Panc1 (cell line): ENCODE results near the gene SIK3. TPM values are rescaled to one million over a fixed set of nuclear protein-coding genes. Genes with fewer than 3 reads are reported as not detected.

Source experiments
- ATAC-seq: fragments of 200-7000 bp; cut with Tn5 transposase; 2 replicates; pipeline ENCODE4 v1.9.1; 2020; ENCODE audit warnings: mild to moderate bottlenecking, moderate library complexity
- BruUV-seq: library from RNA; stranded (reverse); fragments of 400-500 nt; replicated peaks from 2 replicates; lab custom pipeline; 2021; lab: Mats Ljungman, UMichigan
- CTCF ChIA-PET: fragments of 300-600 bp; sonication (Branson Sonifier 250); formaldehyde crosslinking; loops from one replicate; lab custom pipeline; 2022; ENCODE audit warnings: antibody characterized with exemption; lab: Charles Lee
- POLR2A ChIA-PET: fragments of 300-600 bp; sonication (Branson Sonifier 250); formaldehyde crosslinking; loops from one replicate; lab custom pipeline; 2022; ENCODE audit warnings: antibody characterized with exemption; lab: Charles Lee
- DNase-seq: peaks from one replicate; pipeline ENCODE4 v3.0.0-alpha.2; 2010; ENCODE audit warnings: low read depth, low spot score
- H3K27ac ChIP-seq: 2 replicates; pipeline ENCODE4 v1.5.1; 2011; ENCODE audit warnings: mild to moderate bottlenecking, low read length, inconsistent platforms
- H3K27me3 ChIP-seq: fragments of 200-500 bp; sonication (Bioruptor generic); 2 replicates; pipeline ENCODE4 v1.6.0; 2014; ENCODE audit warnings: low read length, inconsistent platforms; ENCODE audit not compliant: control insufficient read depth, insufficient read depth
- H3K36me3 ChIP-seq: fragments of 200-500 bp; sonication (Bioruptor generic); 2 replicates; pipeline ENCODE4 v1.5.1; 2014; ENCODE audit warnings: inconsistent platforms, mild to moderate bottlenecking, low read length, moderate library complexity; ENCODE audit not compliant: control insufficient read depth, insufficient read depth
- H3K4me1 ChIP-seq: 2 replicates; pipeline ENCODE4 v1.5.1; 2011; ENCODE audit warnings: inconsistent platforms, mild to moderate bottlenecking, low read length, moderate library complexity; ENCODE audit not compliant: control insufficient read depth, insufficient read depth
- H3K4me3 ChIP-seq, 2 experiments: 2 replicates each; pipeline ENCODE4 v1.5.1; 2011 to 2012; ENCODE audit warnings: low read depth in 2 of 2, low read length in 2 of 2, mild to moderate bottlenecking in 2 of 2, inconsistent platforms in 1 of 2, moderate library complexity in 1 of 2
- H3K9me3 ChIP-seq: fragments of 200-500 bp; sonication (Bioruptor generic); 2 replicates; pipeline ENCODE4 v1.5.1; 2014; ENCODE audit warnings: low read depth, mild to moderate bottlenecking, inconsistent platforms, low read length, moderate library complexity; ENCODE audit not compliant: control insufficient read depth, insufficient read depth
- POLR2AphosphoS5 ChIP-seq: IDR thresholded peaks from 2 replicates; pipeline ENCODE4 v1.6.1; 2012; ENCODE audit warnings: mild to moderate bottlenecking, low read depth, low read length, moderate library complexity
- SIN3A ChIP-seq: IDR thresholded peaks from 2 replicates; pipeline ENCODE4 v1.6.1; 2012; ENCODE audit warnings: low read depth, mild to moderate bottlenecking, low read length, moderate library complexity, borderline replicate concordance; ENCODE audit not compliant: insufficient read depth
- TCF7L2 ChIP-seq: IDR thresholded peaks from 2 replicates; pipeline ENCODE4 v1.6.1; 2011; ENCODE audit warnings: mild to moderate bottlenecking, low read depth, low read length, inconsistent platforms
- in situ Hi-C: cut with HindIII; loops from 2 replicates; pipeline ENCODE4 v1.10.0; 2016; ENCODE audit warnings: low sequenced_read_pairs, low pct_unique_long_range_greater_than_20kb
- intact Hi-C: fragments of 100-400 bp; cut with micrococcal nuclease; formaldehyde crosslinking; loops from one replicate; pipeline ENCODE4 v1.10.0; 2022; ENCODE audit not compliant: unreplicated experiment
- total RNA-seq: library from RNA; stranded (reverse); gene quantifications from one replicate; pipeline ENCODE4 v1.2.1, GENCODE V29; 2021; ENCODE audit not compliant: unreplicated experiment
- TF ChIP-seq, protein P1 (sequence below): fragments of 450-650 bp; IDR thresholded peaks from 2 replicates; pipeline ENCODE4 v1.5.1; 2017; ENCODE audit warnings: mild to moderate bottlenecking
- TF ChIP-seq, protein P2 (sequence below), 2 experiments: IDR thresholded peaks; 2 replicates each; pipeline ENCODE4 v1.6.1; 2011 to 2012; ENCODE audit warnings: low read depth in 2 of 2, control low read depth in 1 of 2, low read length in 1 of 2, mild to moderate bottlenecking in 1 of 2, moderate library complexity in 1 of 2; ENCODE audit not compliant: insufficient read depth in 1 of 2

Gene SIK3
- total RNA-seq, 1 experiment from 2014 or later = 39.7 TPM

DNA sequence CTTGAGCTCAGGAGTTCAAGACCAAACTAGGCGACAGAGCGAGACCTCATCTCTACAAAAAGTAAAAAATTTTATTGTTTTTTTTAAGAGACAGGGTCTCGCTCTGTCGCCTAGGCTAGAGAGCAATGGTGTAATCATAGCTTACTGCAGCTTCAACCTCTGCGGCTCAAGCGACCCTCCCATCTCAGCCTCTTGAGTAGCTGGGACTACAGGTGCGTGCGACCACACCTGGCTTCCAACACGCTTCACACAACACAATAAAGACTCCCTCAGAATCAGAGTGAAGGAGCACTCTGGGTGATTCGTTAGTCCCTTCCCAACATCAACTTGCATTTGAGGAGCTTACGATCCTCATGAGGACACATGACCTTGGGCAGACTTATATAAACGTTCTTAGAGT lies 181.3 kb downstream of the SIK3 start:
- POLR2A ChIA-PET = interaction anchor here (1.1 kb wide), 1 partner anchor 28 kb away, joined by 6 read pairs; no protein-coding TSS in a partner anchor
- no peaks in the 10 kb centered on the region for H3K27me3 ChIP-seq
- TF ChIP-seq SIN3A (no peak), TCF7L2 (no peak), POLR2AphosphoS5 (no peak)
- TF ChIP-seq, protein P1, sequence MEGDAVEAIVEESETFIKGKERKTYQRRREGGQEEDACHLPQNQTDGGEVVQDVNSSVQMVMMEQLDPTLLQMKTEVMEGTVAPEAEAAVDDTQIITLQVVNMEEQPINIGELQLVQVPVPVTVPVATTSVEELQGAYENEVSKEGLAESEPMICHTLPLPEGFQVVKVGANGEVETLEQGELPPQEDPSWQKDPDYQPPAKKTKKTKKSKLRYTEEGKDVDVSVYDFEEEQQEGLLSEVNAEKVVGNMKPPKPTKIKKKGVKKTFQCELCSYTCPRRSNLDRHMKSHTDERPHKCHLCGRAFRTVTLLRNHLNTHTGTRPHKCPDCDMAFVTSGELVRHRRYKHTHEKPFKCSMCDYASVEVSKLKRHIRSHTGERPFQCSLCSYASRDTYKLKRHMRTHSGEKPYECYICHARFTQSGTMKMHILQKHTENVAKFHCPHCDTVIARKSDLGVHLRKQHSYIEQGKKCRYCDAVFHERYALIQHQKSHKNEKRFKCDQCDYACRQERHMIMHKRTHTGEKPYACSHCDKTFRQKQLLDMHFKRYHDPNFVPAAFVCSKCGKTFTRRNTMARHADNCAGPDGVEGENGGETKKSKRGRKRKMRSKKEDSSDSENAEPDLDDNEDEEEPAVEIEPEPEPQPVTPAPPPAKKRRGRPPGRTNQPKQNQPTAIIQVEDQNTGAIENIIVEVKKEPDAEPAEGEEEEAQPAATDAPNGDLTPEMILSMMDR = no peak
- TF ChIP-seq, protein P2, sequence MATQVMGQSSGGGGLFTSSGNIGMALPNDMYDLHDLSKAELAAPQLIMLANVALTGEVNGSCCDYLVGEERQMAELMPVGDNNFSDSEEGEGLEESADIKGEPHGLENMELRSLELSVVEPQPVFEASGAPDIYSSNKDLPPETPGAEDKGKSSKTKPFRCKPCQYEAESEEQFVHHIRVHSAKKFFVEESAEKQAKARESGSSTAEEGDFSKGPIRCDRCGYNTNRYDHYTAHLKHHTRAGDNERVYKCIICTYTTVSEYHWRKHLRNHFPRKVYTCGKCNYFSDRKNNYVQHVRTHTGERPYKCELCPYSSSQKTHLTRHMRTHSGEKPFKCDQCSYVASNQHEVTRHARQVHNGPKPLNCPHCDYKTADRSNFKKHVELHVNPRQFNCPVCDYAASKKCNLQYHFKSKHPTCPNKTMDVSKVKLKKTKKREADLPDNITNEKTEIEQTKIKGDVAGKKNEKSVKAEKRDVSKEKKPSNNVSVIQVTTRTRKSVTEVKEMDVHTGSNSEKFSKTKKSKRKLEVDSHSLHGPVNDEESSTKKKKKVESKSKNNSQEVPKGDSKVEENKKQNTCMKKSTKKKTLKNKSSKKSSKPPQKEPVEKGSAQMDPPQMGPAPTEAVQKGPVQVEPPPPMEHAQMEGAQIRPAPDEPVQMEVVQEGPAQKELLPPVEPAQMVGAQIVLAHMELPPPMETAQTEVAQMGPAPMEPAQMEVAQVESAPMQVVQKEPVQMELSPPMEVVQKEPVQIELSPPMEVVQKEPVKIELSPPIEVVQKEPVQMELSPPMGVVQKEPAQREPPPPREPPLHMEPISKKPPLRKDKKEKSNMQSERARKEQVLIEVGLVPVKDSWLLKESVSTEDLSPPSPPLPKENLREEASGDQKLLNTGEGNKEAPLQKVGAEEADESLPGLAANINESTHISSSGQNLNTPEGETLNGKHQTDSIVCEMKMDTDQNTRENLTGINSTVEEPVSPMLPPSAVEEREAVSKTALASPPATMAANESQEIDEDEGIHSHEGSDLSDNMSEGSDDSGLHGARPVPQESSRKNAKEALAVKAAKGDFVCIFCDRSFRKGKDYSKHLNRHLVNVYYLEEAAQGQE (IDR thresholded peaks at IDR 0.05; ENCODE audit: insufficient read depth in 1 of 2, low read depth in 2 of 2, low read length in 1 of 2) = no peak
- peaks cover 5% of the 10 kb centered on the region; the same call in 1 of the 2 replicates for H3K4me1 ChIP-seq
- no TSS peak for BruUV-seq
- intact Hi-C loops (no loop called here), in situ Hi-C loops (no loop called here)
- CTCF ChIA-PET = interaction anchor here (0.7 kb wide), 1 partner anchor 55 kb away, joined by 4 read pairs; no protein-coding TSS in a partner anchor
- H3K27ac ChIP-seq = no peak overlapping the region
- H3K36me3 ChIP-seq = no peaks in the 10 kb centered on the region
- no peak overlapping the region for H3K4me3 ChIP-seq
- no peak for DNase-seq
- H3K9me3 ChIP-seq = no peaks in the 10 kb centered on the region
- ATAC-seq = no peak

DNA sequence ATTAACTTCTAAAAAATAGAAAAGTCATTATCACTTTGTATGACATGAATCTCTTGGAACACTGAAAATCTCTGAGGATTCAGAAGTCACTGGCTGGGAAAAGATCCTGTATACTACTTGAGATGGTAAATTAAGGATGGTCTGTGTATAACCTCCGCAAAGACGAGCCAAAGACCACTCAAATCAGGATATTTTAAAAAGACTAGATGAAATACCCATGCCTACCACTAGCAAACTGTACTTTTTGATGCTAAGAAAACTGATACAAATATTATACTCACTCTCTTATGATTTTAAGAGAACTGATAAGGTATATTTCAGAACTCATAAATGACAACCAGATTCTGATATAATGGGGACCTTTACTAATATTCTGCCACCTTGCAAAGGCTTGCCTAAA lies 182.2 kb downstream of the SIK3 start:
- H3K9me3 ChIP-seq = no peaks in the 10 kb centered on the region
- H3K4me1 ChIP-seq = peaks cover 5% of the 10 kb centered on the region; the same call in 1 of the 2 replicates
- no peak for ATAC-seq
- H3K27me3 ChIP-seq = no peaks in the 10 kb centered on the region
- DNase-seq = no peak
- intact Hi-C loops (no loop called here), in situ Hi-C loops (no loop called here)
- no TSS peak for BruUV-seq
- ChIA-PET POLR2A (no interaction called here), CTCF (no interaction called here)
- H3K27ac ChIP-seq = no peak overlapping the region
- TF ChIP-seq, protein P1 = peak; percentile 6; the same call in 1 of the 2 replicates
- TF ChIP-seq SIN3A = no peak
- H3K36me3 ChIP-seq = no peaks in the 10 kb centered on the region
- no peak overlapping the region for H3K4me3 ChIP-seq
